GM12874 (cell line): ENCODE measurements around the gene RMRP.

ENCODE experiments used
- CTCF ChIP-seq: IDR thresholded peaks from 2 replicates; pipeline ENCODE4 v1.5.1; 2011; ENCODE audit warnings: low read depth, mild to moderate bottlenecking, control low read depth, low read length, moderate library complexity; ENCODE audit not compliant: insufficient read depth

Gene RMRP

GRCh38 chr9:35690614-35691333 lies 33.0 kb upstream of the RMRP start:
- no peak for TF ChIP-seq CTCF

- TF ChIP-seq CTCF: no peak
Observed at GRCh38 chr9:35690294-35690613, 32.4 kb upstream of the RMRP start.

DNA sequence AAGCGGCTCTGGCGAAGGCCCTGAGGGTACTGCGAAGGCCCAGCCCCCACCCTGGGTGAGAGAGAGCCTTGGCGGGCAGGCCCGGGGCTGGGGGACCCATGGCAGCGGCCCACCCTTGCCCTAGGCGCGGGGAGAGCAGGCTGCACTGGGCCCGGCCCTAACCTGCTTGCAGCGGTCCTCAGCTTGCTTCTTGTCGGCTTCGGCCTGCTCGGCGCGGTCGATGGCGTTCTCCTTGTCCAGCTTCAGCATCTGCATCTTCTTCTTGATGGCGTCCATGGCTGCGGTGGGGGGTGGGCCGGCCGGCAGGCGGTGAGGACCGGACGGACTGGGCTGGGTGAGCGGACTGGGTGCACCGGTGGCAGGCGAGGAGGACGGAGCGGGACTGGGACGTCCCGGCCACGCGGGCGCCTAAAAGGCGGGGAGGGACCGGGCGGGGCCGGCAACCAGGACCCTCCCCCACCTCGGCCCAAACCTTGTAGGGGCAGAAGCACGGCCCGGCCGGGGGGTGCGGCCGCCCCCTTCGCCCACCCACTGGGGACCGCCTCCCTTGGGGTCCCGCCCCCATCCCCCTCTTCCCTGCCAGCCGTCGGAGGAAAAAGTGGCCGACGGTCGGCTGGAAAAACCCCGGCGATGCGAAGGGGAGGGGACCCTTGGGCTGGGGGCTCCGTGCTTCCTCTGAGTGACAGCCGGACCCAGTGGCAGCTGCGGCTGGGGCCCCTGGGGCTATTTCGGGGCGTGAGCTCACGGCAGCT lies 31.9 kb upstream of the RMRP start, which contains the start of gene TPM2:
Gene TPM2 (minus strand): TSS at position 384 of the 752 bp plus-strand sequence. CDS start 108 bp downstream, at position 276.
- no peak for TF ChIP-seq CTCF

- TF ChIP-seq CTCF: no peak
Observed at GRCh38 chr9:35688558-35689541, 31.0 kb upstream of the RMRP start.

DNA sequence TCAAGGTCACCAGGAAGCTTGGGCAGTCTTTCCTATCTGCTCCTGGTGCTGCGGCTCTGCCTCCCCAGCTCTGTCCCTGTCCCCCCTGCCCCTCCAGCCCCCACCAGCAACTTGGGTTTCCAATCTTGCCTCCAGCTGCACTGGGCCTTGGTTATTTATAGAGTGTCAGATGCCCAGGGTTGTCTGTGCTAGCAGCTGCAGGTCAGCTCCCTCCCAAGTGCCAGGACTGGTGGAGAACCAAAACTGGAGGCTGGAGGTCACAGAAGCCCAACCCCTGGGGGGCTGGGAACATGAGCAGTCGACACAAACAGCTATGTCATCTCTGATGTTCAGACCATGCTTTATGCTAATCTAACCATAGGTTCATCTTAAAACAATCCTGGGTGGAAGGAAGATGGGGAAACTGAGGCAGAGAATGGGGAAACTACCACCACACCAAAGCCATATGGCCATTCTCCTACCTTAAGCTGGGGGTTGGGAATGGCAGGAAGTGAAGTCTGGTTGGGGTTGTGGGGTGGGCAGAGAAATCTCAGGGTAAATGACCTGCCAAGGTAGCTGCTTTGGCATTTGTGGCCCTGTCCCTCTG lies 30.2 kb upstream of the RMRP start:
- TF ChIP-seq CTCF: no peak

DNA sequence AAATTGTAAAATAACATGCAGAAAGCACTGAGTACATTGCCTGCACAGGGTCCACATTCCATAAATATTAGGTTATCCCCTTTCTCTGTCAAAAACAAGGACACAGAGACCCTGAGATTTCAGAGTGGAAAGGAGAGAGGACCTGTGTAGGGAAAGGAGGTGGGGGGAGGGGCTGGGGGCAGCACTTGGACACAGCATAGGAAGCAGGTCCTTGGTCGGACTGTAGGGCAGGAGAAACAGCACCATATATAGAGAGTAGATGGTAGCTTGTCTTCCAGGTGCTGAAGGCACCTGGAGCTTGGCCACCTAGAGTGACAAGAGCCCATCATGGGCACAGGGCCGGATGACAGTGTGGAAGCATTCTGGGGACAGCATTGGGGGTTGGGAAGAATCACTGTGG lies 29.5 kb upstream of the RMRP start:
- no peak for TF ChIP-seq CTCF
